Measurements from ENCODE around the gene PCDHGA1. TPM values are rescaled to one million over a fixed set of nuclear protein-coding genes. Genes with fewer than 3 reads are reported as not detected.
"Not testable (repeated sequence)": the region's sequence is repeated elsewhere in the genome, so short reads cannot be mapped to it uniquely, and the experiment has no call there.

Gene PCDHGA1
- total RNA-seq, 1 donor from 2014 or later, result 0.13 TPM

DNA sequence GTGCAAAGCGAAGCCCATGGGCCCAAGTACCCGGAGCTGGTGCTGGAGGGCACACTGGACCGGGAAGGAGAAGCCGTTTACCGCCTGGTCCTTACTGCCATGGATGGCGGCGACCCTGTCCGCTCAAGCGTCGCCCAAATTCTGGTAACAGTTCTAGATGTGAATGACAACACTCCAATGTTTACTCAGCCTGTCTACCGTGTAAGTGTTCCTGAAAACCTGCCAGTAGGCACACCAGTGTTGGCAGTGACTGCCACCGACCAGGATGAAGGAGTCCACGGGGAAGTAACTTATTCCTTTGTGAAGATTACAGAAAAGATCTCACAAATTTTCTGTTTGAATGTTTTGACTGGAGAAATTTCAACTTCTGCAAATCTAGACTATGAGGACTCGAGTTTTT lies 44.3 kb downstream of the PCDHGA1 start:
- Mint-ChIP-seq H3K27ac (ENCODE audit: unreplicated experiment) (no peak overlapping the region), H3K36me3 (ENCODE audit: unreplicated experiment) (no peaks in the 10 kb centered on the region)

GRCh38 chr5:141375444-141376155 lies 45.3 kb downstream of the PCDHGA1 start:
- DNase-seq (ENCODE audit: extremely low spot score, unreplicated experiment); H3K4me1 Mint-ChIP-seq (ENCODE audit: unreplicated experiment); H3K27me3 Mint-ChIP-seq (ENCODE audit: unreplicated experiment); H3K36me3 Mint-ChIP-seq (ENCODE audit: unreplicated experiment); H3K4me3 Mint-ChIP-seq (ENCODE audit: unreplicated experiment); H3K27ac Mint-ChIP-seq (ENCODE audit: unreplicated experiment): not testable (repeated sequence)
- H3K9me3 Mint-ChIP-seq (ENCODE audit: unreplicated experiment), result peaks cover 35% of the 10 kb centered on the region

More for the DNA sequence above, 44.3 kb downstream of the PCDHGA1 start:
- DNase-seq (ENCODE audit: extremely low spot score, unreplicated experiment), result peak; percentile 80
- no peak for TF ChIP-seq CTCF (IDR thresholded peaks at IDR 0.05)
- Mint-ChIP-seq H3K4me3 (ENCODE audit: unreplicated experiment) (no peak overlapping the region), H3K27me3 (ENCODE audit: unreplicated experiment) (no peaks in the 10 kb centered on the region), H3K9me3 (ENCODE audit: unreplicated experiment) (peaks cover 29% of the 10 kb centered on the region), H3K4me1 (ENCODE audit: unreplicated experiment) (no peaks in the 10 kb centered on the region)

DNA sequence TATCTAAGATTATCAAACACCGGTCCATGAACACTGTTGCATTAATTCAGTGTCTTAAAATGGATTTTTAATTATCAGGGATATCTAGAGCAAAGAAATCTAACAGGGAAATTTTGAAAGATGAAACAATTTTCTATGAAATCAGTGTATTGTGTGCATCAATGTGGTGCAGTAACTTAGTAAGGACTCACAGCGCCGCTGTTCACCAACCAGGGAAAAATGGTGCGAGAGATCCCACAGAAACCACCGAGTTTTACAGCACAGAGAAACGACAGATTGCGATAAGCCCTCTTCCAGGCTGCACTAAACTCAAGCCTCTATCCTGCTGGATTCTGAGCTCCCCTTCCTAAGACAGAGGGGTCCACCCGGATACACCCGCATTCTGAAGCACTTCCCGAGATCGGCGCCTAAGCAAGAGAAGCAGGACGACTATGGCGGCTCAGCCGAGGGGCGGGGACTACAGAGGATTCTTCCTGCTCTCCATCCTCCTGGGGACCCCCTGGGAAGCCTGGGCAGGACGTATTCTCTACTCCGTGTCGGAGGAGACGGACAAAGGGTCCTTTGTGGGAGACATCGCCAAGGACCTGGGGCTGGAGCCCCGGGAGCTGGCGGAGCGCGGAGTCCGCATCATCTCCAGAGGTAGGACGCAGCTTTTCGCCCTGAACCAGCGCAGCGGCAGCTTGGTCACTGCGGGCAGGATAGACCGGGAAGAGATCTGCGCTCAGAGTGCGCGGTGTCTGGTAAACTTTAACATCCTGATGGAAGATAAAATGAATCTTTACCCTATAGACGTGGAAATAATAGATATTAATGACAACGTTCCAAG lies 52.4 kb downstream of the PCDHGA1 start, which contains the start of gene PCDHGA7:
Gene PCDHGA7 (plus strand): TSS at position 274 of the 826 bp plus-strand sequence. CDS start 158 bp downstream, at position 432.
- no peaks in the 10 kb centered on the region for H3K36me3 Mint-ChIP-seq (ENCODE audit: unreplicated experiment)
- no peak for DNase-seq (ENCODE audit: extremely low spot score, unreplicated experiment)
- no peak within 1 kb of the TSS for H3K27ac Mint-ChIP-seq (ENCODE audit: unreplicated experiment)
- H3K27me3 Mint-ChIP-seq (ENCODE audit: unreplicated experiment), result no peaks in the 10 kb centered on the region
- H3K4me1 Mint-ChIP-seq (ENCODE audit: unreplicated experiment), result no peaks in the 10 kb centered on the region
- no peak for TF ChIP-seq CTCF (IDR thresholded peaks at IDR 0.05)
- no peak within 1 kb of the TSS for H3K4me3 Mint-ChIP-seq (ENCODE audit: unreplicated experiment)
- H3K9me3 Mint-ChIP-seq (ENCODE audit: unreplicated experiment), result peaks cover 28% of the 10 kb centered on the region

- no peaks in the 10 kb centered on the region for H3K27me3 Mint-ChIP-seq (ENCODE audit: unreplicated experiment)
- H3K36me3 Mint-ChIP-seq (ENCODE audit: unreplicated experiment), result peaks cover under 1% of the 10 kb centered on the region
- no peak for TF ChIP-seq CTCF (IDR thresholded peaks at IDR 0.05)
- peaks cover 30% of the 10 kb centered on the region for H3K9me3 Mint-ChIP-seq (ENCODE audit: unreplicated experiment)
- H3K4me3 Mint-ChIP-seq (ENCODE audit: unreplicated experiment), result no peak overlapping the region
- no peak for DNase-seq (ENCODE audit: extremely low spot score, unreplicated experiment)
- H3K27ac Mint-ChIP-seq (ENCODE audit: unreplicated experiment), result no peak overlapping the region
- H3K4me1 Mint-ChIP-seq (ENCODE audit: unreplicated experiment), result no peaks in the 10 kb centered on the region
These were observed 53.0 kb downstream of the PCDHGA1 start for GRCh38 chr5:141383345-141383744.

- H3K4me3 Mint-ChIP-seq (ENCODE audit: unreplicated experiment), result no peak overlapping the region
- H3K27me3 Mint-ChIP-seq (ENCODE audit: unreplicated experiment), result no peaks in the 10 kb centered on the region
- H3K4me1 Mint-ChIP-seq (ENCODE audit: unreplicated experiment), result no peaks in the 10 kb centered on the region
- peaks cover 25% of the 10 kb centered on the region for H3K9me3 Mint-ChIP-seq (ENCODE audit: unreplicated experiment)
- no peak for DNase-seq (ENCODE audit: extremely low spot score, unreplicated experiment)
- H3K36me3 Mint-ChIP-seq (ENCODE audit: unreplicated experiment), result peaks cover 3% of the 10 kb centered on the region
- TF ChIP-seq CTCF (IDR thresholded peaks at IDR 0.05), result no peak
- H3K27ac Mint-ChIP-seq (ENCODE audit: unreplicated experiment), result no peak overlapping the region
These were observed 54.4 kb downstream of the PCDHGA1 start for GRCh38 chr5:141384471-141385267.

Data from osteocyte (in vitro differentiated cells).